GM19193 (cell line): Measurements from ENCODE around the gene SMC1B.
A peak's percentile ranks its signal among the peaks of the same experiment; 100 is the strongest.

ENCODE experiments used
- POLR2A ChIP-seq: IDR thresholded peaks from 4 replicates; pipeline ENCODE4 v1.6.1; 2011; ENCODE audit not compliant: insufficient read depth, insufficient read length; ENCODE audit errors: extremely low read depth

SMC1B gene

DNA sequence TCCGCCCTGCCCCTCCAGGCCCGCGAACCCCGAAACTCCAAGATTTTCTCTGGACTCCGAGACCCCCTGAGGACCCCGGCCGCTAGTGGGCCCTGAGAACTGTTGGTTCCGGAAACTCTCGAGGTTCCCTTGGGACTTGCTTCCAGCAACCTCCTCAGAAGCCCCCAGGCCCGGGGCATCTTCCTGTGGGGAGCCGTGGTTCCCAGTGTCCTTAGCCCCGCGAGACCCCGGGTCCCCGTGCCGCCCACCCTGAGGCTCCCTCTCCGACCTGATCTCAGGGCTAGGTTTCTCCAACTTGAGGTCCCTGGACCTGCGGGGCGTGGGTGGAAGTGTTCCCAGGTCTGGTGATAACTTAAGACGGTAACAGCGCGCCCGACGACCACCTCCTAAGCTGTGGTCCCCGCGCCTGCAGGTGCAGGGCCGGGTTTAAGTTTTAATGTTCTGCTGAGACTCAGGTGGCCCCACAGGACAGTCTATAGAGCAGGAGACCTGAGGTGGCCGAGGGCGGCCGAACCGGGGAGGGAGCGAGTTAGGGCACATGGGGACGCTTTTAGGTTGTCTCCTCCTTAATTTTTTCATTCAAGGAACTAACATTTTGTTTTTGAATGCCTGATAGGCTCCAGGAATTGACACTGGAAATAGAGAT lies 102.9 kb downstream of the SMC1B start:
- no peak for TF ChIP-seq POLR2A

DNA sequence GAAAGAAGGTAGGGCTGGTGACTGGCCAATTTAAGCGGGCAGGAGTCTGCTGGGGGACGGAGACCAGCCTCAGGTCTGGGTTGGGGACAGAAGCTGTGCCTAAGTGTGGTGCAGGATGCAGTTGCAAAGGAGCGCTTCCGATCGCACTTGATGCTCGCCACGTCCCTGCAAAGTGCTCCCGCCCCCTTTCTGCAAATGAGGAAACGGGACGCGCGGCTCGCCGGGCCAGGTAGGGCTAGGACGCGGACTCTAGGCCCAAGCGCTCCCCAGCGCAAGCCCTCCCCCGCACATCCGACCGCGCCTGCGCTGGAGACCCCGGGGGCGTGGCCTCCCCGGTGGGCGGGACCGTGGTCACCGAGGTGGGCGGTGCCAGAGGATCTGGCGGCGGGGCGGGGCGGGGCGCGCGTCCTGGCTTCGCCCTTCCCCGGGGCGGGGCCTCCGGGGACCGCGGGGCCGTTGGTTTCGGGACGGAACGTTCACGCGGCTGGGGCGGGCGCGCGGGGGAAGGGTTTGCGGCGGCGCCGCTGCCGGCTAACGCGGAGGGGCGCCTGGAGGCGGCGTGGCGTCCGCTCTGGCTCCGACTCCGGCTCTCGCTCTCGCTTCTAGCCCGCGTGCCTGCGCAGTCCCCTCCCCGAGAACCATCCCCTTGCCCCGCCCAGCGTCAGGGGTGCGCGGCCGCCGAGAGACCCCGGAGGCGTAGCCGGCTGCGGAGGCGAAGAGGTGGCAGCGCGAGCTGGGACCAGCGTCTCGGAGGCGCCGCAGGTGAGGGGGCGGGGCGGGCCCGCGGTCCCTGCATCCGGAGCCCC lies 103.8 kb downstream of the SMC1B start, which contains the start of gene FAM118A:
Gene FAM118A, plus strand, starts transcription at position 513 of the 806 bp plus-strand sequence. CDS start 12,446 bp downstream, outside the sequence.
- peak; percentile 77 for TF ChIP-seq POLR2A

DNA sequence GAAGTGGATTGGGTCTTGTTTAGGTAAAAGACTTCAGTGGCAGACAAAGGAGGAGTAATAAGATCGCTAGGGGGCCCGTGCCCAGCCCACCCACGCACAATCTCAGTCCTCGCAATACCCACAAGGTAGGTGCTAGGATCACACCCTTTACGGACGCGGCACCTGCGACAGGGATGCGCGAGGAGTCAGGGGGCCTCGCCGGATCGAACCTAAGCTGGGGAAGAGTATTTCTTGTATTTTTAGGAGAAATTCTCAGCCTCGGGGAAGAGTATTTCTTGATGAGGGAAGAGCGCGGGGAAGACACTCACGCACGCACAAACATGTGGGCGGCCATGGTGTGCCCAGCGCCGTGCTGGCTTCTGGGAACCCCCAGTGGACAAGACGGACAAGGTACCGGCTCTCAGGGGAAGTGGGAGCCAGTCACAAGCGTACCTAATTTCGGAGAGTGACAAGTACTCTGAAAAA lies 104.4 kb downstream of the SMC1B start:
- no peak for TF ChIP-seq POLR2A

DNA sequence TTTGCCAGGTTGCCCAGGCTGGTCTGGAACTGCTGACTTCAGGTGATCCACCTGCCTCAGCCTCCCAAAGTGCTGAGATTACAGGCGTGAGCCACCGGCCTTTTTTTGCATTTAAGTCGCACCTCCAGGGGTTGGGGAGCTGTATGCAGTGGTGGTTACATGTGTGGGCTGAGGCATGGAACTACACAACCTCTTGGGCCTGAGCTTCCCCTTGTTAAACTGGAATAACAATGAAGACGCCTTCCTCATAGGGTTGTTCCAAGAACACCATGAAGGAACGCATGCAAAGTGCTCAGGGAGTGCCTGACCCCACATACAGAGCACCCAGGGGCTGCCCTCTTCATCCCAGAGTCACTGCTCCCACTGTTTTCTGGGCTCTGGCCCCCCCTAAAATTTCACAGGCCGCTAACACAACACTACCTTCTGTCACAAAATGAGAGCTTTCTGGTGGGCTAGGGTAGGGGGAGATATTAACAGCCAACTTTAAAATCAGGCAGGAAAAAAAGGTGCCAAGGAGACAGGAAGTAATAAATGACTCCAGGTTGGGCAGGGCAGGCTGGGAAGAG lies 104.9 kb downstream of the SMC1B start:
- TF ChIP-seq POLR2A, result no peak

DNA sequence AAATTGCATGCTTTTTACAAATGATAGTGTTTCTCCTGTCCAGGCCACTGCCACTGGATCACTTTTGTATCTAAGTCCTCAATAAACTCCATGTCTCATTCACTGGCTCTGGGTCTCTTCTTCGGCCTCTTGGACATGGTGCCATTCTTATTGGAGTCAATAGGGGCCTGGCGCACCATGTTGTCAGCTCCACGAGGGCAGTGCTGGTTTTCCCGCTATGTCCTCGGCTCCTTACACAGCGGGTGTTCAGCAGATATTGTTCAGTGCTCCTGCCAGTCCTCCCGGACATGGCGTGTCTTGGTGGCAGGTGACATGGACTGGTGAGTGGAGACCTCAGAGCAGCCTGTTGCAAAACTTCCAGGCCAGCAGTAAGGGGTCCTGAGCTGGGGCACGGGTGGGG lies 107.3 kb downstream of the SMC1B start:
- no peak for TF ChIP-seq POLR2A

DNA sequence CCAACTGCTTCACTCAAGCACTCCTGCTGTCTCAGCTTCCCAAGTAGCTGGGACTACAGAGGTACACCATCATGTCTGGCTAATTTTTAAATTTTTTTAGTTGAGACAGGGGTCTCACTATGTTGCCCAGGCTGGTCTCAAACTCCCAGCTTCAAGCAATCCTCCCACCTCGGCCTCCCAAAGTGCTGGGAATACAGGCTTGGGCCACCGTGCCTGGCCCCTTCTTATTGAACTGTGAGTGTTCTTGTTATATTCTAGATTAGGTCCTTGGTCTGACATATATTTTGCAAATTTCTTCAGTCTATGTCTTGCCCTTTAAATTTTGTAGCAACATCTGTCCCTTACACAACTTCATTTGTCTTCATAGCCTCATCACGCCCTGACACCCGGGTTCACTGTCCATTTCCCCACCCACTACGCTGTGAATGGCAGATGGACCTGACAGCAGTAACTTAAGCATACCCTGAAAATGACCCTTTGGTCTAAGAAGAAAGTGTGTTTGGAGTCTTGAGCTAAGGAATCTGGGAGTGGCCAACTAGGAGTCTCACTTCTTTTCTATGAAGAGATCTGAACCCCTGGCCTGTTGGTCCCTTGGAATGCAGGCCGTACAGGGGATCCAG lies 107.8 kb downstream of the SMC1B start:
- TF ChIP-seq POLR2A, result no peak

DNA sequence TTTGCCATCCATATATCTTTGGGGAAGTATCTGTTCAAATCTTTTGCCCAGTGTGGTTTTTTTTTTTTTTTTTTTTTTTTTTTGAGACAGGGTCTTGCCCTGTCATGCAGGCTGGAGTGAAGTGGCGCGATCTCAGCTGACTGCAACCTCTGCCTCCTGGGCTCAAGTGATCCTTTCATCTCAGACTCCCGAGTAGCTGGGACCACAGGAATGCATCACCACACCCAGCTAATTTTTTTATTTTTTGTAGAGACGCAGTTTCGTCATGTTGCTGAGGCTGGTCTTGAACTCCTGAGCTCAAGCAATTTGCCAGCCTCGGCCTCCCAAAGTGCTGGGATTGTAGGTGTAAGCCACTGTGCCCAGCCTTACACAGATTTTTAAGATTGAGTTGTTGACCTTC lies 108.4 kb downstream of the SMC1B start:
- TF ChIP-seq POLR2A, result no peak

DNA sequence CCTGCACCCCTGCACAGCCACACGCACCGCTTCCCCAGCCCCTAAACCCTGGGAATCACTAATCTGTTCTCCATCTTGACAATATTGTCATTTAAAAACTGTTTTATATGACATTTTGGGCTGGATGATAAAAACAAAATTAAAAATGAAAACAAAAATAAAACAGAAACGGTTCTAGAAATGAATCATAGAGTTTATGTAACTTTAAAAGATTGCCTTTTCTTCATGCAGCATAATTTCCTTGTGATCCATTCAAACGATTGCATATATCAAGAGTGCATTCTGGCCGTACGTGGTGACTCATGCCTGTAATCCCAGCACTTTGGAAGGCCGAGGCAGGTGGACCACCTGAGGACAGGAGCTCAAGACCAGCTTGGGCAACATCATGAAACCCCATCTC lies 110.2 kb downstream of the SMC1B start:
- no peak for TF ChIP-seq POLR2A

DNA sequence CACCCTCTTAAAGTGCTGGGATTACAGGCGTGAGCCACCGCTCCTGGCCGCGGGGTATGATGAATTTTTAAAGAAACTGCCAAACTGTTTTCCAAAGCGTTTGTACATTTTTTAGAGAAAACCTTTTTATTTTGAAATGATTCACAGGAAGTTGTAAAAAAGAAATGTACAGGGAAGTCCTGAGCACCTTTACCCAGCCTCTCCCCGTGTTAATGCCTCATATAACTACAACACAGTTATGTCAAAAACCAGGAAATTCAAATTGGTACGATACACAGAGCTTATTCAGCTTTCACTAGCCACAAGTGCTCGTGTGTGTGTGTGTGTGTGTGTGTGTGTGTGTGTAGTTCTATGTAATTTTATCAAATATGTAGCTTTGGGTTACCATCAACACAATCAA lies 110.6 kb downstream of the SMC1B start:
- TF ChIP-seq POLR2A, result no peak

DNA sequence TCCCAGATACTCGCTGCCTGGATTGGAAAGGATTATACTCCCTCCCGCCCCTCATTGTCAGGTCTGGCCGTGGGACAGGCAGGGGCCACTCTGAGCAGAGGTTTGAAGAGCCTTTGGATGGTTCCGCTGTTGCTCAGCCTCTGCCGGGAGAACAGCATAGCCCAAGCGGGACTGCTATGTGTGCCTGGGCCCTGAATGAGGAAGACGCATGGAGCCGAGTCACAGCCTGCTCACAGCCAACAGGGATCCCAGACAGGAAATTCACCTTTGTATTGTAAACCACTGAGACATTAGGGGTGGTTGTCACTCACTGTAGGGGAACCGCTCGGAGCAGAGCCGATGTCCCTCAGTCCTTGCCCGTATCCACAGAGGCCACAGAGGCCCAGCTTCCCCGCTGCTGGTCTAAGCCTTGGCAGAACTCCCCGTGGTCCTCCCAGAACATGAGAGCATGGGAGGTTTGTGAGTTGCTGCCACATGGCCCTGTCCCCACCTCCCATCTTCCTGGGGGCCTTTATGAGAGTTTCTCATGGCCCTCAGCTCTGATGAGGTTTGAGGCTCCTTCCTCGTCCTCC lies 114.4 kb downstream of the SMC1B start:
- TF ChIP-seq POLR2A, result no peak

DNA sequence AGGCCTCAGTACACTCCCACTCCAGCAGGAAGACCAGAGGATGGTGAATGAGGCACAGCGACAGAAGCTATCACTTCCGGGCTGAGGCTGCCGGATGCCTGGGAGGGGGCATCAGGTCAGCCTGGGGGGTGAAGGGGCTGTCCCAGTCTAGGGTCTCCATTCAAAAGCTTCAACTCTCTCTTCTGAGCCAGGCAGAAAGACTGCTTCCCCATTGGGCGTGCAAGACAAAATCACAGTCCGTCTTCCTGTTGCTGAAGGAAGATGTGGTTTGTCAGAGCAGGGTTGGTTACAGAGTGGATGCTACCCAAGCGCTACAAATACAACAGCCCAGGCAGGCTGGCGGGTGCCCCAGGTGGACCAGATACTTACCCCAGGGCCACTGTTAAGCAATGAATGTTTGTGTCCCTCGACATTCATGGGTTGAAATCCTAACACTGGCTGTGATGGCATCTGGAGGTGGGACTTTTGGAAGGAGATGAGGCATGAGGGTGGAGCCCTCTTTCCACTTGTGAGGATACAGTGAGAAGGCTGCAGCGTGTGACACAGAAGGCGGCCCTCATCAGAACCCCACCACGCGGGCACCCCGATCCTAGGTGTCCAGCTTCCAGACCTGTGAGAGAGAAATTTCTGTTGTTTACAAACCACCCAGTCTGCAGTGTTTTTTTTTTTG lies 116.6 kb downstream of the SMC1B start:
- no peak for TF ChIP-seq POLR2A

DNA sequence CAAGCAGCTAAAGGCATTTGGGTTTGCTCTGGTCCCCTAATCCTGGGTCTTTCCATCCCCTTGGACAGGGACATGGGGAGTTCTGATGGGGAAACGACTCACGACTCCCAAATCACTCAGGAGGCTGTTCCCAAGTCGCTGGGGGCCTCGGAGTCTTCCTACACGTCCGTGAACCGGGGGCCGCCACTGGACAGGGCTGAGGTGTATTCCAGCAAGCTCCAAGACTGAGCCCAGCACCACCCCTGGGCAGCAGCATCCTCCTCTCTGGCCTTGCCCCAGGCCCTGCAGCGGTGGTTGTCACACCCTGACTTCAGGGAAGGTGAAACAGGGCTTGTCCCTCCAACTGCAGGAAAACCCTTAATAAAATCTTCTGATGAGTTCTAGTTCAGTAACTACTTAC lies 117.9 kb downstream of the SMC1B start:
- no peak for TF ChIP-seq POLR2A
